ENCODE measurements around the gene CCDC60.

The CCDC60 gene

DNA sequence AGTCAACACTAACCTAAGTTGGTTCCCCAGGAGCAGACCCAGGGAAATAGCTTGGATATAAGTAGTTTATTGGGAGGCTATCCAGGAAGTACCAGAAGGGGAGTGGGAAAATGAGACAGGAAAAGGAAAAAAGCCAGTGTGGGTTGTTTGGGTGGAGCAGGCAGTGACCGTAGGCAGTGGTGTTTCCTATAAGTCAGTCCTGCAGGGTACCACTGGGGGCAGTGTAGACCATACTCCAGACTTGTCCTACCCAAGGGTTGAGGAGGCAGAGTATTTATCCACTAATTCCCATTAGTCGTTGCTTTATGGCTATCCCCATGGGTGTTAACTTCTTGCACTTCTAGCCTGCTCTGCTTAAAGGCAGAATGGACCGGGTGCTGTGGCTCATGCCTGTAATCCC lies 6.4 kb upstream of the CCDC60 start:
- H3K4me2 ChIP-seq (ENCODE audit: low read length): no peak overlapping the region

GRCh38 chr12:119338593-119339363 lies 4.2 kb downstream of the CCDC60 start:
- H3K23ac ChIP-seq (ENCODE audit: low read length): no peak overlapping the region
- H4K8ac ChIP-seq (ENCODE audit: low read depth, low read length): no peak overlapping the region
- peaks cover 11% of the 10 kb centered on the region for H3K27me3 ChIP-seq (ENCODE audit: insufficient read depth, low read length)
- H3K4ac ChIP-seq (ENCODE audit: low read depth, low read length): no peak overlapping the region
- H3K18ac ChIP-seq (ENCODE audit: low read length): no peak overlapping the region
- H2BK120ac ChIP-seq (ENCODE audit: insufficient read depth, low read length, poor library complexity): no peak overlapping the region
- H3K79me2 ChIP-seq (ENCODE audit: control insufficient read depth, insufficient read depth, low read length, poor library complexity): no peaks in the 10 kb centered on the region
- H3K36me3 ChIP-seq (ENCODE audit: control insufficient read depth in 1 of 2, insufficient read depth in 2 of 2, low read length in 2 of 2): no peaks in the 10 kb centered on the region
- no peak overlapping the region for H4K91ac ChIP-seq (ENCODE audit: low read depth, low read length)
- H2AK5ac ChIP-seq (ENCODE audit: low read length): no peak overlapping the region
- no peak overlapping the region for H3K4me2 ChIP-seq (ENCODE audit: low read length)
- H3K27ac ChIP-seq (ENCODE audit: low read depth, low read length): no peak overlapping the region
- no peak overlapping the region for H3K4me3 ChIP-seq (ENCODE audit: low read depth, low read length)
- no peak for DNase-seq
- no peak overlapping the region for H3K9ac ChIP-seq (ENCODE audit: low read length)
- WGBS (ENCODE audit: extremely low coverage, insufficient coverage, insufficient read length): no CpG with 5 or more reads among the region's 11 CpGs
- H4K12ac ChIP-seq (ENCODE audit: low read depth, low read length): no peak overlapping the region
- no peaks in the 10 kb centered on the region for H3K79me1 ChIP-seq (ENCODE audit: low read length)
- no peak overlapping the region for H2BK12ac ChIP-seq (ENCODE audit: low read length)
- H2BK5ac ChIP-seq (ENCODE audit: low read depth, low read length, poor library complexity): no peak overlapping the region
- no peak overlapping the region for H3K14ac ChIP-seq (ENCODE audit: low read length)
- no peaks in the 10 kb centered on the region for H3K9me3 ChIP-seq (ENCODE audit: insufficient read depth, low read depth, low read length)
- no peaks in the 10 kb centered on the region for H3K4me1 ChIP-seq (ENCODE audit: control insufficient read depth in 1 of 2, insufficient read depth in 2 of 2, low read length in 2 of 2)
- no peak overlapping the region for H2AFZ ChIP-seq (ENCODE audit: insufficient read depth, low read length, poor library complexity)

More for the DNA sequence above, 6.4 kb upstream of the CCDC60 start:
- Histone ChIP-seq H3K79me1 (ENCODE audit: low read length) (no peaks in the 10 kb centered on the region), H3K27ac (ENCODE audit: low read depth, low read length) (no peak overlapping the region), H3K9ac (ENCODE audit: low read length) (no peak overlapping the region), H3K79me2 (ENCODE audit: control insufficient read depth, insufficient read depth, low read length, poor library complexity) (no peaks in the 10 kb centered on the region), H2BK12ac (ENCODE audit: low read length) (no peak overlapping the region), H3K4ac (ENCODE audit: low read depth, low read length) (no peak overlapping the region), H3K36me3 (ENCODE audit: control insufficient read depth in 1 of 2, insufficient read depth in 2 of 2, low read length in 2 of 2) (no peaks in the 10 kb centered on the region), H3K27me3 (ENCODE audit: insufficient read depth, low read length) (no peaks in the 10 kb centered on the region), H2AK5ac (ENCODE audit: low read length) (no peak overlapping the region), H3K9me3 (ENCODE audit: insufficient read depth, low read depth, low read length) (no peaks in the 10 kb centered on the region), H2BK5ac (ENCODE audit: low read depth, low read length, poor library complexity) (no peak overlapping the region), H2AFZ (ENCODE audit: insufficient read depth, low read length, poor library complexity) (no peak overlapping the region), H3K18ac (ENCODE audit: low read length) (no peak overlapping the region), H3K4me1 (ENCODE audit: control insufficient read depth in 1 of 2, insufficient read depth in 2 of 2, low read length in 2 of 2) (no peaks in the 10 kb centered on the region), H4K8ac (ENCODE audit: low read depth, low read length) (no peak overlapping the region), H4K12ac (ENCODE audit: low read depth, low read length) (no peak overlapping the region), H3K4me3 (ENCODE audit: low read depth, low read length) (no peak overlapping the region), H4K91ac (ENCODE audit: low read depth, low read length) (no peak overlapping the region), H3K23ac (ENCODE audit: low read length) (no peak overlapping the region), H3K14ac (ENCODE audit: low read length) (no peak overlapping the region), H2BK120ac (ENCODE audit: insufficient read depth, low read length, poor library complexity) (no peak overlapping the region)
- DNase-seq: peak; percentile 2 to 37
- WGBS (ENCODE audit: extremely low coverage, insufficient coverage, insufficient read length): no CpG with 5 or more reads among the region's 3 CpGs

DNA sequence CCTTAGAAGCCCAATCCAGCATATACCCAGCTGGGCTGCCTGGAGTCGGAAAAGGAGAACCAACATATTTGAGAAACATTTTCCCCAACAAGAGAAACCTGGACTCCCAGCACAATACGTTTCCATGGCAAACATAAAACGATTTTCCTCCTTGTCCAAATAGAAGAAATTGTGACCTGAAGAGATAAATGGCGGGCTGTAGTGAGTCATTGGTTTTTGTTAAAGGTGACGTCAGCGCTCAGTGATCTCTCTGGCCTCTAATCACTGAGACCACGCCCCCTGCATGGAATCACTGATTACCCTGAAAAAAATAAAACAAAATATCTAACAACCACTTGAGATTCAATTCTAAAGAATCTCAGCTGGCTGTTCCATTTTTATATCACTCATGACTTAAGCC lies 6.0 kb downstream of the CCDC60 start:
- Histone ChIP-seq H3K36me3 (ENCODE audit: control insufficient read depth in 1 of 2, insufficient read depth in 2 of 2, low read length in 2 of 2) (no peaks in the 10 kb centered on the region), H3K79me2 (ENCODE audit: control insufficient read depth, insufficient read depth, low read length, poor library complexity) (no peaks in the 10 kb centered on the region), H3K9ac (ENCODE audit: low read length) (no peak overlapping the region), H2BK120ac (ENCODE audit: insufficient read depth, low read length, poor library complexity) (no peak overlapping the region), H4K12ac (ENCODE audit: low read depth, low read length) (no peak overlapping the region), H3K18ac (ENCODE audit: low read length) (no peak overlapping the region), H3K4me3 (ENCODE audit: low read depth, low read length) (no peak overlapping the region), H4K91ac (ENCODE audit: low read depth, low read length) (no peak overlapping the region), H2AFZ (ENCODE audit: insufficient read depth, low read length, poor library complexity) (no peak overlapping the region), H4K8ac (ENCODE audit: low read depth, low read length) (no peak overlapping the region), H3K4ac (ENCODE audit: low read depth, low read length) (no peak overlapping the region), H3K14ac (ENCODE audit: low read length) (no peak overlapping the region), H2AK5ac (ENCODE audit: low read length) (no peak overlapping the region), H3K27ac (ENCODE audit: low read depth, low read length) (no peak overlapping the region), H3K23ac (ENCODE audit: low read length) (no peak overlapping the region), H2BK12ac (ENCODE audit: low read length) (no peak overlapping the region), H2BK5ac (ENCODE audit: low read depth, low read length, poor library complexity) (no peak overlapping the region), H3K9me3 (ENCODE audit: insufficient read depth, low read depth, low read length) (no peaks in the 10 kb centered on the region), H3K79me1 (ENCODE audit: low read length) (no peaks in the 10 kb centered on the region), H3K4me1 (ENCODE audit: control insufficient read depth in 1 of 2, insufficient read depth in 2 of 2, low read length in 2 of 2) (no peaks in the 10 kb centered on the region), H3K4me2 (ENCODE audit: low read length) (no peak overlapping the region), H3K27me3 (ENCODE audit: insufficient read depth, low read length) (peaks cover 11% of the 10 kb centered on the region)
- DNase-seq: no peak
- WGBS (ENCODE audit: extremely low coverage, insufficient coverage, insufficient read length): no CpG with 5 or more reads among the region's 7 CpGs

DNA sequence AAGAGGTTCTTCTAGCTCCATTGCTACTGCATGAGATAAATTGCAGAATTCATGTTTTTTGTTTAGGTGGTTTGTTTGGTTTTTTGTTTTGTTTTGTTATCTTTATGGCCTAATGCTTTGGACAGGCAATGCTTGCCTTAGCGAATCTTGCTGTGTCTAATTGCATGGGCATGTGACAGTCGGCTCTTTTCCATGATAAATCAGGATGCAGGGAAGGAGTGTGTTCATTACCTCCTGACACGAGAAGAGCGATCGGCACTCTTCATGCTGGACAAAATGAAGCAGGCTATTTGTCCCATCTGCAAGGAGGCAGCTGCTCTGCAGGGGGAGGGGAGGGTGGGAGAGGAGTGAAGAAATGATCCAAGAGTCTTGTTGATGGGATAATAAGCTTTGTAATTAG lies 6.5 kb downstream of the CCDC60 start:
- no peak overlapping the region for H3K4me3 ChIP-seq (ENCODE audit: low read depth, low read length)
- H4K12ac ChIP-seq (ENCODE audit: low read depth, low read length): no peak overlapping the region

More for the DNA sequence above, 6.5 kb downstream of the CCDC60 start:
- Histone ChIP-seq H4K91ac (ENCODE audit: low read depth, low read length) (no peak overlapping the region), H2AFZ (ENCODE audit: insufficient read depth, low read length, poor library complexity) (no peak overlapping the region), H2AK5ac (ENCODE audit: low read length) (no peak overlapping the region), H3K18ac (ENCODE audit: low read length) (no peak overlapping the region), H3K9me3 (ENCODE audit: insufficient read depth, low read depth, low read length) (no peaks in the 10 kb centered on the region), H3K14ac (ENCODE audit: low read length) (no peak overlapping the region), H3K23ac (ENCODE audit: low read length) (no peak overlapping the region), H2BK5ac (ENCODE audit: low read depth, low read length, poor library complexity) (no peak overlapping the region), H3K9ac (ENCODE audit: low read length) (no peak overlapping the region), H3K4me2 (ENCODE audit: low read length) (no peak overlapping the region), H3K4me1 (ENCODE audit: control insufficient read depth in 1 of 2, insufficient read depth in 2 of 2, low read length in 2 of 2) (no peaks in the 10 kb centered on the region), H2BK12ac (ENCODE audit: low read length) (no peak overlapping the region), H3K79me2 (ENCODE audit: control insufficient read depth, insufficient read depth, low read length, poor library complexity) (no peaks in the 10 kb centered on the region), H3K27me3 (ENCODE audit: insufficient read depth, low read length) (peaks cover 11% of the 10 kb centered on the region), H3K27ac (ENCODE audit: low read depth, low read length) (no peak overlapping the region), H4K8ac (ENCODE audit: low read depth, low read length) (no peak overlapping the region), H2BK120ac (ENCODE audit: insufficient read depth, low read length, poor library complexity) (no peak overlapping the region), H3K79me1 (ENCODE audit: low read length) (no peaks in the 10 kb centered on the region), H3K36me3 (ENCODE audit: control insufficient read depth in 1 of 2, insufficient read depth in 2 of 2, low read length in 2 of 2) (no peaks in the 10 kb centered on the region), H3K4ac (ENCODE audit: low read depth, low read length) (no peak overlapping the region)
- no CpG with 5 or more reads among the region's 5 CpGs for WGBS (ENCODE audit: extremely low coverage, insufficient coverage, insufficient read length)
- DNase-seq: no peak
